Keratinocyte (primary cell): Measurements from ENCODE around the gene CALML5. TPM values are rescaled to one million over a fixed set of nuclear protein-coding genes. Genes with fewer than 3 reads are reported as not detected.

Source experiments
- DNase-seq: peaks from one replicate; pipeline ENCODE4 v3.0.0-alpha.2; 2011; ENCODE audit warnings: low read depth, missing footprints, low spot score
- FAIRE-seq: peaks from 2 replicates; lab custom pipeline; 2011; peaks lifted over from hg19 to GRCh38; lab: Jason Lieb, UNC
- H2AFZ ChIP-seq: 2 replicates; pipeline ENCODE4 v1.6.0; 2012; ENCODE audit warnings: low read length, control low read depth, inconsistent platforms; ENCODE audit not compliant: control insufficient read depth
- H3K27ac ChIP-seq: 2 replicates; pipeline ENCODE4 v1.5.1; 2011; ENCODE audit warnings: low read length; ENCODE audit not compliant: control insufficient read depth, insufficient read depth
- H3K27me3 ChIP-seq: 3 replicates; pipeline ENCODE4 v1.6.0; 2011; ENCODE audit warnings: low read length; ENCODE audit not compliant: control insufficient read depth, insufficient read depth; ENCODE audit errors: extremely low read depth
- H3K36me3 ChIP-seq, 2 experiments: 2 replicates in 1 of 2; 3 replicates in 1 of 2; pipeline ENCODE4 v1.5.1; 2011; ENCODE audit warnings: low read length in 2 of 2, mild to moderate bottlenecking in 1 of 2; ENCODE audit not compliant: control insufficient read depth in 2 of 2, insufficient read depth in 2 of 2; ENCODE audit errors: extremely low read depth in 1 of 2
- H3K4me1 ChIP-seq: 3 replicates; pipeline ENCODE4 v1.5.1; 2011; ENCODE audit warnings: low read length; ENCODE audit not compliant: control insufficient read depth, insufficient read depth; ENCODE audit errors: extremely low read depth
- H3K4me2 ChIP-seq: 3 replicates; pipeline ENCODE4 v1.6.0; 2011; ENCODE audit warnings: low read depth, low read length; ENCODE audit not compliant: control insufficient read depth, insufficient read depth; ENCODE audit errors: extremely low read depth
- H3K4me3 ChIP-seq, 3 experiments: fragments of 200-600 bp in 1 of 3; sonication (generic) in 1 of 3; 2 replicates in 2 of 3; 3 replicates in 1 of 3; pipeline ENCODE4 v1.5.1; 2011 to 2016; ENCODE audit warnings: low read length in 3 of 3, mild to moderate bottlenecking in 3 of 3, control low read depth in 2 of 3, inconsistent platforms in 1 of 3, low read depth in 1 of 3, mixed read lengths in 1 of 3, mixed run types in 1 of 3, moderate library complexity in 1 of 3; ENCODE audit not compliant: control insufficient read depth in 2 of 3, insufficient read depth in 2 of 3; ENCODE audit errors: extremely low read depth in 1 of 3
- H3K79me2 ChIP-seq: 2 replicates; pipeline ENCODE4 v1.6.0; 2012; ENCODE audit warnings: low read length; ENCODE audit not compliant: control insufficient read depth, insufficient read depth
- H3K9ac ChIP-seq: 3 replicates; pipeline ENCODE4 v1.6.0; 2011; ENCODE audit warnings: low read length; ENCODE audit not compliant: control insufficient read depth, insufficient read depth; ENCODE audit errors: extremely low read depth
- H3K9me1 ChIP-seq: 3 replicates; pipeline ENCODE4 v1.6.0; 2011; ENCODE audit warnings: low read length; ENCODE audit not compliant: control insufficient read depth, insufficient read depth; ENCODE audit errors: extremely low read depth
- H3K9me3 ChIP-seq: 2 replicates; pipeline ENCODE4 v1.5.1; 2012; ENCODE audit warnings: low read depth, low read length; ENCODE audit not compliant: control insufficient read depth
- H4K20me1 ChIP-seq: 3 replicates; pipeline ENCODE4 v1.6.0; 2011; ENCODE audit warnings: low read length; ENCODE audit not compliant: control insufficient read depth, insufficient read depth; ENCODE audit errors: extremely low read depth
- EZH2 ChIP-seq: IDR thresholded peaks from one replicate; pipeline ENCODE4 v1.6.1; 2012; ENCODE audit warnings: inconsistent platforms, mild to moderate bottlenecking, low read length, moderate library complexity
- dilution Hi-C: fragments of 300-500 bp; cut with MboI; formaldehyde crosslinking; loops from one replicate; pipeline ENCODE4 v1.7.0; 2020; ENCODE audit warnings: low sequenced_read_pairs; ENCODE audit not compliant: extremely low pct_ligation_motif_present
- polyA plus RNA-seq, 5 experiments: library from polyadenylated mRNA; depleted of rRNA in 3 of 5; stranded (reverse) in 3 of 5; stranded (forward) in 1 of 5; unstranded in 1 of 5; fragments of >200 nt; gene quantifications; 1 replicate in 1 of 5; 2 replicates in 3 of 5; 3 replicates in 1 of 5; pipeline versions ENCODE4 v1.2.1 to v1.2.3, GENCODE V29; 2011 to 2012; ENCODE audit warnings: missing spikeins in 2 of 5, low read depth in 1 of 5, low replicate concordance in 1 of 5
- TF ChIP-seq, protein P1 (sequence below), 3 experiments: IDR thresholded peaks in 1 of 3; conservative IDR thresholded peaks in 1 of 3; optimal IDR thresholded peaks in 1 of 3; 2 replicates in 2 of 3; 3 replicates in 1 of 3; pipeline versions ENCODE3 to v1.5.1; 2011; ENCODE audit warnings: low read length in 3 of 3, mild to moderate bottlenecking in 3 of 3, moderate library complexity in 2 of 3, control low read depth in 1 of 3, inconsistent platforms in 1 of 3; ENCODE audit not compliant: insufficient read depth in 2 of 3; ENCODE audit errors: extremely low read depth in 1 of 3

The CALML5 gene
- polyA plus RNA-seq, 1 donor (not counting 4 experiments of a cell fraction or from before 2014, with no cell fraction given): 5.7 TPM

DNA sequence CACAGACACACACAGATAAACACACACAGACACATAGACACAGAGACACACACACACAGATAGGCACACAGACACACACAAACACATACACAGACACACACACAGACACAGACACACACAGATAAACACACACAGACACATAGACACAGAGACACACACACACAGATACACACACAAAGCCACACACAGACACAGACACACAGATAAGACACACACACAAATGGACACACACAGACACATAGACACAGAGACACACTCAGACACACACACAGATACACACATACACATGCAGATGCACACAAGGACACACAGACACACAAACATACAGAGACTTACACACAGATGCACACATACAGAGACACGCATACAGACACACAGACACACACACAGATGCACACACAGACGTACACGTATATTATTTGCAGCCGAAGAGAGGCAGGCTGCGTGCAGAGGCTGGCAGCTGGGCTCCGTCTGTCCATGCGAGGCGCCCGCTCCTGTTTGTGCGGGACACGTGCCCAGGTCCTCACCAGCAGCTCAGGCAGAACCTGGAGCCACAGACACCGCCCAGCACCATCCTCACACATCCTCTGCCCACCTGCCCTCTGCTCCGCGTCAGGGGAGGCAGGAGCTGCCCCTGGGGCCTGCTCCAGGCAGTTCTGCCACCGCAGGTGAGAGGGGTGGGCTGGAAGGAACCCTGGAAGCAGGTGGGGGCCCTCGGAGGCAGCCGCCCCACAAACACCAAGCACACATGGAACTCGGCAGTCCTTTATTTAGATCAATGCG is 1.2 kb downstream of the CALML5 start:
- no peaks in the 10 kb centered on the region for H3K79me2 ChIP-seq
- peaks cover 9% of the 10 kb centered on the region for H3K4me1 ChIP-seq
- no peaks in the 10 kb centered on the region for H4K20me1 ChIP-seq
- H2AFZ ChIP-seq: no peak overlapping the region
- H3K9me1 ChIP-seq: no peaks in the 10 kb centered on the region
- no peaks in the 10 kb centered on the region for H3K36me3 ChIP-seq
- H3K9ac ChIP-seq: no peak overlapping the region
- H3K4me2 ChIP-seq: no peak overlapping the region
- TF ChIP-seq, protein P1, sequence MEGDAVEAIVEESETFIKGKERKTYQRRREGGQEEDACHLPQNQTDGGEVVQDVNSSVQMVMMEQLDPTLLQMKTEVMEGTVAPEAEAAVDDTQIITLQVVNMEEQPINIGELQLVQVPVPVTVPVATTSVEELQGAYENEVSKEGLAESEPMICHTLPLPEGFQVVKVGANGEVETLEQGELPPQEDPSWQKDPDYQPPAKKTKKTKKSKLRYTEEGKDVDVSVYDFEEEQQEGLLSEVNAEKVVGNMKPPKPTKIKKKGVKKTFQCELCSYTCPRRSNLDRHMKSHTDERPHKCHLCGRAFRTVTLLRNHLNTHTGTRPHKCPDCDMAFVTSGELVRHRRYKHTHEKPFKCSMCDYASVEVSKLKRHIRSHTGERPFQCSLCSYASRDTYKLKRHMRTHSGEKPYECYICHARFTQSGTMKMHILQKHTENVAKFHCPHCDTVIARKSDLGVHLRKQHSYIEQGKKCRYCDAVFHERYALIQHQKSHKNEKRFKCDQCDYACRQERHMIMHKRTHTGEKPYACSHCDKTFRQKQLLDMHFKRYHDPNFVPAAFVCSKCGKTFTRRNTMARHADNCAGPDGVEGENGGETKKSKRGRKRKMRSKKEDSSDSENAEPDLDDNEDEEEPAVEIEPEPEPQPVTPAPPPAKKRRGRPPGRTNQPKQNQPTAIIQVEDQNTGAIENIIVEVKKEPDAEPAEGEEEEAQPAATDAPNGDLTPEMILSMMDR (optimal IDR thresholded peaks at IDR 0.05 in 1 of 3, IDR thresholded peaks at IDR 0.05 in 1 of 3, conservative IDR thresholded peaks at IDR 0.05 in 1 of 3; ENCODE audit: extremely low read depth in 1 of 3, insufficient read depth in 2 of 3, low read length in 3 of 3): no peak
- no peak for TF ChIP-seq EZH2
- H3K9me3 ChIP-seq: no peaks in the 10 kb centered on the region
- H3K27ac ChIP-seq: no peak overlapping the region
- FAIRE-seq (no peak), DNase-seq (no peak)
- dilution Hi-C loops: no loop called here
- H3K27me3 ChIP-seq: peaks cover 3% of the 10 kb centered on the region
- no peak overlapping the region for H3K4me3 ChIP-seq

DNA sequence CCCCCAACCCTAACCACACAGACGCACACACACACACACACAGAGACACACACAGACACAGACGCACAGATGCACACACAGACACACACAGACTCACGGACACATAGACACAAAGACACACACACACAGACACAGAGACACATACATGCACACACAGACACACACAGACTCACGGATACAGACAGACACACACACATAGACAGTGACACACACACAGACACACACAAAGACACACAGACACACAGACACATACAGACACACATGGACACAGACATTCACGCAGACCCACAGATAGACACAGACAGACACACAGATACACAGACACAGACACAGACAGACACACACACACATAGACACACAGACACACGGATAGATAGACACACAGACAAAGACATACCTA is 2.1 kb downstream of the CALML5 start:
- dilution Hi-C loops: no loop called here
- no peak overlapping the region for H3K27ac ChIP-seq
- peaks cover 3% of the 10 kb centered on the region for H3K27me3 ChIP-seq
- H2AFZ ChIP-seq: no peak overlapping the region
- H3K4me3 ChIP-seq: no peak overlapping the region
- no peaks in the 10 kb centered on the region for H3K79me2 ChIP-seq
- no peaks in the 10 kb centered on the region for H4K20me1 ChIP-seq
- peaks cover 1% of the 10 kb centered on the region for H3K9me3 ChIP-seq
- H3K4me1 ChIP-seq: peaks cover 7% of the 10 kb centered on the region
- no peak for DNase-seq
- no peak for FAIRE-seq
- no peak for TF ChIP-seq EZH2
- TF ChIP-seq, protein P1 (optimal IDR thresholded peaks at IDR 0.05 in 1 of 3, IDR thresholded peaks at IDR 0.05 in 1 of 3, conservative IDR thresholded peaks at IDR 0.05 in 1 of 3; ENCODE audit: extremely low read depth in 1 of 3, insufficient read depth in 2 of 3, low read length in 3 of 3): no peak
- no peaks in the 10 kb centered on the region for H3K36me3 ChIP-seq
- no peak overlapping the region for H3K4me2 ChIP-seq
- H3K9ac ChIP-seq: no peak overlapping the region
- no peaks in the 10 kb centered on the region for H3K9me1 ChIP-seq
